Measurements from ENCODE around the gene TUBE1. TPM values are rescaled to one million over a fixed set of nuclear protein-coding genes. Genes with fewer than 3 reads are reported as not detected.

Gene TUBE1
- total and polyA plus RNA-seq, 7 experiments from 2014 or later = 13.4 to 50.0 (median 28.1) TPM

GRCh38 chr6:112081569-112081968, 5.7 kb downstream of the TUBE1 start:
- no peak overlapping the region for H3K4me3 Mint-ChIP-seq
- Histone ChIP-seq H3K4me3 (ENCODE audit: low read length) (no peak overlapping the region), H3K27me3 (ENCODE audit: control insufficient read depth in 2 of 2, insufficient read depth in 2 of 2, low read length in 2 of 2) (no peaks in the 10 kb centered on the region), H3K36me3 (ENCODE audit: control insufficient read depth in 2 of 3, insufficient read depth in 3 of 3, low read length in 3 of 3) (peaks cover 0 to 13% (median 6%) of the 10 kb centered on the region in 3 experiments), H3K27ac (ENCODE audit: low read depth, low read length) (no peak overlapping the region), H3K9me3 (ENCODE audit: control insufficient read depth in 2 of 3, low read length in 3 of 3) (no peaks in the 10 kb centered on the region), H3K4me1 (ENCODE audit: control insufficient read depth in 2 of 2, insufficient read depth in 2 of 2, low read length in 2 of 2) (peaks cover 0 to 6% of the 10 kb centered on the region in 2 donors)
- intact Hi-C loops (cut with micrococcal nuclease) = loop anchor here (10.0 kb wide), 3 partner anchors 203 to 1907 kb away; partner anchors contain the start of genes CDC40 (in 1 of the 2) and WASF1 (in 1 of the 2)
- ATAC-seq (no peak), DNase-seq (no peak)
- H3K36me3 Mint-ChIP-seq = peaks cover 3 to 41% (median 4%) of the 10 kb centered on the region in 5 donors
- CTCF ChIA-PET = no interaction called here
- H3K4me1 Mint-ChIP-seq = peaks cover 0 to 17% (median 10%) of the 10 kb centered on the region in 7 donors
- no peaks in the 10 kb centered on the region for H3K27me3 Mint-ChIP-seq
- peaks cover 0 to 2% (median 0%) of the 10 kb centered on the region in 11 donors for H3K9me3 Mint-ChIP-seq
- POLR2A ChIA-PET = interaction anchor here (0.7 kb wide), 2 partner anchors 9 to 15 kb away, joined by 3 read pairs; no protein-coding TSS in a partner anchor
- no peak overlapping the region for H3K27ac Mint-ChIP-seq

- Histone ChIP-seq H3K9me3 (ENCODE audit: control insufficient read depth in 2 of 3, low read length in 3 of 3) (no peaks in the 10 kb centered on the region), H3K27ac (ENCODE audit: low read depth, low read length) (no peak overlapping the region), H3K4me3 (ENCODE audit: low read length) (no peak overlapping the region), H3K4me1 (ENCODE audit: control insufficient read depth in 2 of 2, insufficient read depth in 2 of 2, low read length in 2 of 2) (no peaks in the 10 kb centered on the region), H3K36me3 (ENCODE audit: control insufficient read depth in 2 of 3, insufficient read depth in 3 of 3, low read length in 3 of 3) (no peaks in the 10 kb centered on the region), H3K27me3 (ENCODE audit: control insufficient read depth in 2 of 2, insufficient read depth in 2 of 2, low read length in 2 of 2) (no peaks in the 10 kb centered on the region)
- CTCF ChIA-PET = interaction anchor here (0.7 to 1.1 kb wide), 2 partner anchors 8 to 56 kb away, joined by 3 read pairs; no protein-coding TSS in a partner anchor
- Mint-ChIP-seq H3K9me3 (no peaks in the 10 kb centered on the region), H3K36me3 (peaks cover 0 to 6% (median 2%) of the 10 kb centered on the region in 5 donors), H3K27ac (peak overlapping the region in 4 of 9 donors; percentile 9 to 33 (median 20)), H3K27me3 (peaks cover 0 to 6% (median 0%) of the 10 kb centered on the region in 5 donors), H3K4me3 (no peak overlapping the region), H3K4me1 (peaks cover 0 to 12% (median 8%) of the 10 kb centered on the region in 7 donors)
- POLR2A ChIA-PET = no interaction called here
- intact Hi-C loops (cut with micrococcal nuclease) = no loop called here
- no peak for ATAC-seq
- DNase-seq = no peak
Measured at GRCh38 chr6:112066606-112067005, 20.7 kb downstream of the TUBE1 start.

GRCh38 chr6:112065426-112065986, 21.8 kb downstream of the TUBE1 start:
- POLR2A ChIA-PET = no interaction called here
- no peak for DNase-seq
- no peak overlapping the region for H3K4me3 ChIP-seq (ENCODE audit: low read length)
- no peaks in the 10 kb centered on the region for H3K36me3 ChIP-seq (ENCODE audit: control insufficient read depth in 2 of 3, insufficient read depth in 3 of 3, low read length in 3 of 3)
- CTCF ChIA-PET = no interaction called here
- H3K9me3 ChIP-seq (ENCODE audit: control insufficient read depth in 2 of 3, low read length in 3 of 3) = no peaks in the 10 kb centered on the region
- no peak overlapping the region for H3K27ac ChIP-seq (ENCODE audit: low read depth, low read length)
- intact Hi-C loops (cut with micrococcal nuclease) = no loop called here
- no peak for ATAC-seq
- H3K36me3 Mint-ChIP-seq = peaks cover 0 to 4% (median 0%) of the 10 kb centered on the region in 5 donors
- no peak overlapping the region for H3K27ac Mint-ChIP-seq
- H3K27me3 ChIP-seq (ENCODE audit: control insufficient read depth in 2 of 2, insufficient read depth in 2 of 2, low read length in 2 of 2) = no peaks in the 10 kb centered on the region
- peaks cover 0 to 12% (median 8%) of the 10 kb centered on the region in 7 donors for H3K4me1 Mint-ChIP-seq
- no peaks in the 10 kb centered on the region for H3K4me1 ChIP-seq (ENCODE audit: control insufficient read depth in 2 of 2, insufficient read depth in 2 of 2, low read length in 2 of 2)
- peaks cover 0 to 6% (median 0%) of the 10 kb centered on the region in 5 donors for H3K27me3 Mint-ChIP-seq
- no peaks in the 10 kb centered on the region for H3K9me3 Mint-ChIP-seq
- H3K4me3 Mint-ChIP-seq = no peak overlapping the region

GRCh38 chr6:112062966-112063365, 24.3 kb downstream of the TUBE1 start:
- no peak overlapping the region for H3K27ac ChIP-seq (ENCODE audit: low read depth, low read length)
- H3K4me3 ChIP-seq (ENCODE audit: low read length) = no peak overlapping the region
- no peak for DNase-seq
- H3K9me3 Mint-ChIP-seq = no peaks in the 10 kb centered on the region
- H3K27me3 ChIP-seq (ENCODE audit: control insufficient read depth in 2 of 2, insufficient read depth in 2 of 2, low read length in 2 of 2) = no peaks in the 10 kb centered on the region
- no peaks in the 10 kb centered on the region for H3K36me3 Mint-ChIP-seq
- H3K4me3 Mint-ChIP-seq = no peak overlapping the region
- no peaks in the 10 kb centered on the region for H3K36me3 ChIP-seq (ENCODE audit: control insufficient read depth in 2 of 3, insufficient read depth in 3 of 3, low read length in 3 of 3)
- H3K9me3 ChIP-seq (ENCODE audit: control insufficient read depth in 2 of 3, low read length in 3 of 3) = no peaks in the 10 kb centered on the region
- ATAC-seq = no peak
- ChIA-PET CTCF (no interaction called here), POLR2A (no interaction called here)
- H3K27ac Mint-ChIP-seq = no peak overlapping the region
- H3K27me3 Mint-ChIP-seq = peaks cover 0 to 6% (median 0%) of the 10 kb centered on the region in 5 donors
- H3K4me1 Mint-ChIP-seq = peaks cover 0 to 12% (median 8%) of the 10 kb centered on the region in 7 donors
- intact Hi-C loops (cut with micrococcal nuclease) = no loop called here
- no peaks in the 10 kb centered on the region for H3K4me1 ChIP-seq (ENCODE audit: control insufficient read depth in 2 of 2, insufficient read depth in 2 of 2, low read length in 2 of 2)

GRCh38 chr6:112061605-112062004, 25.7 kb downstream of the TUBE1 start:
- Mint-ChIP-seq H3K9me3 (no peaks in the 10 kb centered on the region), H3K36me3 (no peaks in the 10 kb centered on the region), H3K27ac (no peak overlapping the region), H3K27me3 (peaks cover 0 to 6% (median 0%) of the 10 kb centered on the region in 5 donors), H3K4me3 (no peak overlapping the region), H3K4me1 (peaks cover 0 to 4% (median 4%) of the 10 kb centered on the region in 7 donors)
- intact Hi-C loops (cut with micrococcal nuclease) = no loop called here
- Histone ChIP-seq H3K9me3 (ENCODE audit: control insufficient read depth in 2 of 3, low read length in 3 of 3) (no peaks in the 10 kb centered on the region), H3K4me1 (ENCODE audit: control insufficient read depth in 2 of 2, insufficient read depth in 2 of 2, low read length in 2 of 2) (no peaks in the 10 kb centered on the region), H3K27ac (ENCODE audit: low read depth, low read length) (no peak overlapping the region), H3K27me3 (ENCODE audit: control insufficient read depth in 2 of 2, insufficient read depth in 2 of 2, low read length in 2 of 2) (no peaks in the 10 kb centered on the region), H3K36me3 (ENCODE audit: control insufficient read depth in 2 of 3, insufficient read depth in 3 of 3, low read length in 3 of 3) (no peaks in the 10 kb centered on the region), H3K4me3 (ENCODE audit: low read length) (no peak overlapping the region)
- CTCF ChIA-PET = interaction anchor here (0.8 kb wide), 1 partner anchor 12 kb away, joined by 3 read pairs; no protein-coding TSS in a partner anchor
- DNase-seq = no peak
- POLR2A ChIA-PET = no interaction called here
- ATAC-seq = no peak

- POLR2A ChIA-PET = no interaction called here
- Histone ChIP-seq H3K27ac (ENCODE audit: low read depth, low read length) (no peak overlapping the region), H3K4me1 (ENCODE audit: control insufficient read depth in 2 of 2, insufficient read depth in 2 of 2, low read length in 2 of 2) (no peaks in the 10 kb centered on the region), H3K4me3 (ENCODE audit: low read length) (no peak overlapping the region), H3K27me3 (ENCODE audit: control insufficient read depth in 2 of 2, insufficient read depth in 2 of 2, low read length in 2 of 2) (no peaks in the 10 kb centered on the region), H3K36me3 (ENCODE audit: control insufficient read depth in 2 of 3, insufficient read depth in 3 of 3, low read length in 3 of 3) (no peaks in the 10 kb centered on the region), H3K9me3 (ENCODE audit: control insufficient read depth in 2 of 3, low read length in 3 of 3) (no peaks in the 10 kb centered on the region)
- Mint-ChIP-seq H3K4me3 (no peak overlapping the region), H3K9me3 (peaks cover 0 to 1% (median 0%) of the 10 kb centered on the region in 11 donors), H3K27me3 (peaks cover 0 to 9% (median 4%) of the 10 kb centered on the region in 5 donors), H3K27ac (no peak overlapping the region), H3K4me1 (no peaks in the 10 kb centered on the region), H3K36me3 (no peaks in the 10 kb centered on the region)
- intact Hi-C loops (cut with micrococcal nuclease) = no loop called here
- DNase-seq (no peak), ATAC-seq (no peak)
- CTCF ChIA-PET = no interaction called here
Measured at GRCh38 chr6:112058243-112059032, 28.8 kb downstream of the TUBE1 start.

Data from naive thymus-derived CD4-positive, alpha-beta T cell (primary cell).